SW 1271 (cell line): Measurements from ENCODE around the gene NT5C.
"Not testable (repeated sequence)": the region's sequence is repeated elsewhere in the genome, so short reads cannot be mapped to it uniquely, and the experiment has no call there.

Experiments used
- DNase-seq, 2 experiments: peaks; one replicate each; lab custom pipeline; 2025; lab: John Stamatoyannopoulos, UW

Gene NT5C

GRCh38 chr17:75131278-75132017 lies at the start of gene NT5C:
TSS of gene NT5C (minus strand) at chr17:75131742. CDS start at chr17:75131707, 35 bp downstream.
- DNase-seq: peak; percentile 53 to 69

GRCh38 chr17:75181110-75181509 lies 49.6 kb upstream of the NT5C start:
- no peak for DNase-seq

DNA sequence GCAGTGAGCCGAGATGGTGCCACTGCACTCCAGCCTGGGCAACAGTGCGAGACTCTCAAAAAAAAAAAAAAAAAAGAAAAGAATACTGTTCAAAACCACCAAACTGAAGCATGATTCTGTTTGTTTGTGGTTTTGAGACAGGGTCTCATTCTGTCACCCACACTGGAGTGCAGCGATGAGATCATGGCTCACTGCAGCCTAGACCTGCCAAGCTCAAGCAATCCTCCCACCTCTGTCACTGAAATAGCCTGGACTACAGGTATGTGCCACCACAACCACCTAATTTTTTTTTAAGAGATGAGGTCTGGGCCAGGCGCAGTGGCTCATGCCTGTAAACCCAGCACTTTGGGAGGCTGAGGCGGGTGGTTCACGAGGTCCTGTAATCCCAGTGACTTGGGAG lies 46.9 kb upstream of the NT5C start:
- no peak for DNase-seq

DNA sequence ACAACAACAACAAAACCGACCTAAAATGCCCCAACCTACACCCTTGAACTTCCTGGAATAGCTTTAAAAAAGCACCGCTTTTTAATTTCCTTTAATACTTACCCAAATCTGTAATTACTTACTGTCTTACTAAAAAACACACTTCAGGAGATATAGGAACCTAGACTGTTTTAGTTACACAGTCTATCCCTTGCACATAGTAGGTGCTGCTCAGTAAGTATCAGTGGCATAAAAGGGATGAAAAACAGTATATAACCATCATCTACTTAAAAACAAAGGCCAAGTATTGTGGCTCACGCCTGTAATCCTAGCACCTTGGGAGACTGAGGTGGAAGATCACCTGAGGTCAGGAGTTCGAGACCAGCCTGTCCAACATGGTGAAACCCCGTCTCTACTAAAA lies 45.1 kb upstream of the NT5C start:
- no peak for DNase-seq

- DNase-seq: no peak
Measured at GRCh38 chr17:75174996-75175395, 43.5 kb upstream of the NT5C start.

DNA sequence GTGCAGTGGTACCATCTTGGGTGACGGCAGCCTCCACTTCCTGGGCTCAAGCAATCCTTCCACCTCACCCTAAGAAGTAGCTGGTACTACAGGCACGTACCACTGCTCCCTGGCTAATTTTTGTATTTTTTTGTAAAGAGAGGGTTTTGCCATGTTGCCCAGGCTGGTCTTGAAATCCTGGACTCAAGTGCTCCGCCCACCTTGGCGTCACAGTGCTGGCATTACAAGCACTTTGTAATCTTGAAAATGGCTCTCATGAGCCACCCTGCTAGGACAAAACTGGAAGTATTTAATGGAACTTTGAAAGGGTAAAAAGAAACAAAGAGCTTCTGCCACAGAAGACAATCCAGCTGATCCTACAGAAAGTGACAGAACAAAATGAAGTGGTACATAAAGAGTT lies 42.0 kb upstream of the NT5C start:
- no peak for DNase-seq

- DNase-seq: no peak
Measured at GRCh38 chr17:75168998-75169397, 37.5 kb upstream of the NT5C start.

GRCh38 chr17:75164606-75165005 lies 33.1 kb upstream of the NT5C start:
- not testable (repeated sequence) for DNase-seq

DNA sequence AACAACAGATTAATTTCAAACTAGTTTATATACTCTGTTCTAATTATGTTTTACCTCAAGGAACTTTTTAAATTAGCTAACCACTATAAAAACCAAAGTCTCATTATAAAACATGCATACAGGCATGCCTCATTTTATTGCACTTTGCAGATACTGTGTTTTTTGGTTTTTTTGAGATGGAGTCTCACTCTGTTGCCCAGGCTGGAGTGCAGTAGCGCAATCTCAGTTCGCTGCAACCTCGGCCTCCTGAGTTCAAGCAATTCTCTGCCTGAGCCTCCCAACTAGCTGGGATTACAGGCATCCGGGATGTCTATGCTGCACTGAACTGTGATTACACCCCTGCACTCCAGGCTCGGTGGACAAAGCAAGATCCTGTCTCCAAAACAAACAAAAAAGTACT lies 31.5 kb upstream of the NT5C start:
- no peak for DNase-seq

DNA sequence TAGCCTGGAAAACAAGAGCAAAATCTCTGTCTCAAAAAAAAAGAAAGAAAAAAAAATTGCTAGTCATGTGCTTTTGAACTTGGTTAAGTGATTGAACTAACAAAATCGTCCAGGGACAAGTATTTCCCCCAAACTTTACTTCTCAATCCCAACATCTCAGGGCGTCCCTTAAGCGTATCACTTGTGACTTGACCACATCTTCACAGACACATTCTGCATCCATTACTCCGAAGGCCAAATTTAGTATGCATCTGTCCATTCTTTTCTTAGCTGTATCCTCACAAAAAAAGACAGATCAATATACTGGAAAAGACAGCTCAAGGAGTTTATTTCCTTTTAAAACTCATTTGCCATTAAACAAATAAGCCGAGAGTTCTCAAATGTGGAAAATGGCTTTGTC lies 28.7 kb upstream of the NT5C start:
- DNase-seq: no peak

GRCh38 chr17:75159196-75160031 lies 27.9 kb upstream of the NT5C start:
- peak; percentile 20 to 41 for DNase-seq

- not testable (repeated sequence) for DNase-seq
Measured at GRCh38 chr17:75158480-75158879, 26.9 kb upstream of the NT5C start.

DNA sequence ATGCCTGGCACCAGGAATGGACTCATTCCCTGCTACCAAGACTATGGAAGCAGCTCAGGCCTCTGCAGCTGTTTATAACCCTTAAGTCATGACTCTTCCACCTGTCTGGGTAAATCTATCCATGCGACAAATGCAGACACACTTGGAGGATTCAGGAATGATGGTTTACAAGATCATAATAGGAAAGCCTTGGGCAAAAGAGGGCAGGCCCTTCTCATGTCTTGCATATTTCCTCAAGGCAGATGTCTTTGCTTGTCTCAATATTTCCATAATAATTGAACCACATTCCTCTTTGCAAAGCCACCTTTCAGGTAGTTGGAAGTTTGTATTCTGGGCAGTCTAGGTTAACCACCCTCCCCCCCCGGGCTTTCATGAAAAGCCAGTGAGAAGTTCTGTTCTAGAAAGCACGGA lies 23.7 kb upstream of the NT5C start:
- DNase-seq: no peak

DNA sequence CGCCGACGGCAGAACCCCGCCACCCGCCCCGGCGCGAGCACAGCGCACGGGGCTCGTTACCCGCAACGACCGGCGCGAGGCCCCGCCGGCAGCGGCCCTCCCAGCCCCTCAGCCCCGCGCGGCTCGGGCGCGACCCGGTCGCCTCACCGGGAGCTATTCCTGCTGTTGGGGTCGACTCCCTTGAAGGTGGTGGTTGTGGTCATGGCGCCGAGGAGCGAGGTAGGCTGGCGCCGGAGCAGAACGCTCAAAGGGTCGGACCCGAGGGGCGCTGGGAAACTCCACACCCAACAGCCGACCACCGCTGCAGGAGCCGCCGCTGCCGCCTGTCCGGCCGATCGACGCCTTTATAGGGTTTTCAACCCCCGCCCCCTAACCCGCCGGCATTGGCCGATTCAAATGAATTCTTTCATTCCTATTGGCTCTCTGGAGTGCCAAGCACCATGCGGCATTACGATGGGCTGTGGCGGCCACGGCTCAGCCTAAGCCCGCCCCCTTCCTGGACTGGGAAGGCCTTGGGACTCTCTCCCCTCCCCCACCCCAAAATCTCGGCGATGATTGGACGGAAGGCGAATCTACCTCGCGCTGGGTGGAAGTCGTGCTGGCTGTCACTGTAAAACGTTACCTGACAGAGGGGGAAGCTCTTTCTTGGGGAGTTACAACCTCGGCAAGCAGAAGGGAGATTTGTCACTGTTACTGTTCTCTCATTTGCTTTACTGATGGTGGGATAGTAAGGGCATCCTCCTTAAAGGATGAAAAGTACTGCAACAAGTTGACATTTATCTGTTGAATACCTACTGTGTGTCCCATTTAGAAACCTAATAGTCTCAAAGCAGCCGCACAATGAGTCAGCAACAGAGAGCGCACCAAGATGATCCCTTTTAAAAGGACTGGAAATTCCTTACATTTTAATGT lies 22.9 kb upstream of the NT5C start, which contains the start of gene JPT1:
Gene JPT1, minus strand, starts transcription at position 318 of the 912 bp plus-strand sequence. Its CDS starts 115 bp downstream, at position 203.
- DNase-seq: peak; percentile 97 to 98

- no peak for DNase-seq
Measured at GRCh38 chr17:75153780-75154194, 22.2 kb upstream of the NT5C start.

DNA sequence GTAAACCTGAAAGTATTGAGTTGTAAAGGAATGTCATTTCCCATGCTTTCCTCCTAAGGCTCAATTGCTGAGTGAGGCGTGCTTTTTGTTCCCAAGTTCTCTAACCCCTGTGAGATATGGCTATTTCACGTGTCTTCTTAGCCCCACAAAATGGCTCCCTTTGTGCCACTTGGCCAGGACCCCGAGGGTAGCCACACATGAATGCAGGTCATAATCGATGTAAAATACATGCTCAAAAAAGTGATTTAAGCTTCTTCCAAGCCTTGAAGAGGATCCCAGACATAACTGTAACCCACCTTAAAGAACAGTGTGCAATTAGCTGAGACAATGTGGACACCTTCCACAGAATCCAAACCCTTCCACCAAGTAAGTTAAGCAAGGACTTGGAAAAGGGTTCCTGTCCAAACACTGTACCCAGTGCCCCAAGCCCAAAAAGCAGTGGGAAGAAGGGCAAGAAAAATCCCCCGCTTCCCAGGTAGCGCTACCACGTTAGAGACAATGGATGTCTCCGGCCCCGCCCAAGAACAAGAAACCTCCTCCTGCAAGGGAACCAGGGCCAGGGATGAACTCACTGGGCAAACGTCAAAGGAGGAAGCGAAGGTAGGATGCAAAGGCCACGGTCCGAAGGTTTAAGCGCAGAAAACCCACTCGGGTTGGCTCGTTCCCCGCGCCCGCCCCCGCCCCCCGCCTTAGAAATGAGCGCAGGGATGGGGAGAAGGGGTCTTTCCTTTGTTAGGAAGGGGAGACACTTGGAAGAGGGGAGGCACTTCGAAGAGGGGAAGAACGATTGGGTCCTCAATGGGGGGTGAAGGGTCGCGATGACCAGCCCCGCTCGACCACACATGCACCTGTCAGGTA lies 21.6 kb upstream of the NT5C start:
- peak; percentile 37 to 45 for DNase-seq

GRCh38 chr17:75152523-75152921 lies 21.0 kb upstream of the NT5C start:
- no peak for DNase-seq

- no peak for DNase-seq
Measured at GRCh38 chr17:75151930-75152329, 20.4 kb upstream of the NT5C start.

GRCh38 chr17:75147878-75148546 lies 16.5 kb upstream of the NT5C start:
- DNase-seq: no peak

GRCh38 chr17:75146592-75146991 lies 15.1 kb upstream of the NT5C start:
- DNase-seq: no peak
